HG03066 (cell line): Measurements from ENCODE around the gene PLOD3.
"Not testable (repeated sequence)": the region's sequence is repeated elsewhere in the genome, so short reads cannot be mapped to it uniquely, and the experiment has no call there.

Source experiments
- ATAC-seq: cut with Tn5 transposase; IDR thresholded peaks from one replicate; pipeline ENCODE4 v1.9.1; 2021; ENCODE audit warnings: low read depth; ENCODE audit not compliant: unreplicated experiment

The PLOD3 gene

DNA sequence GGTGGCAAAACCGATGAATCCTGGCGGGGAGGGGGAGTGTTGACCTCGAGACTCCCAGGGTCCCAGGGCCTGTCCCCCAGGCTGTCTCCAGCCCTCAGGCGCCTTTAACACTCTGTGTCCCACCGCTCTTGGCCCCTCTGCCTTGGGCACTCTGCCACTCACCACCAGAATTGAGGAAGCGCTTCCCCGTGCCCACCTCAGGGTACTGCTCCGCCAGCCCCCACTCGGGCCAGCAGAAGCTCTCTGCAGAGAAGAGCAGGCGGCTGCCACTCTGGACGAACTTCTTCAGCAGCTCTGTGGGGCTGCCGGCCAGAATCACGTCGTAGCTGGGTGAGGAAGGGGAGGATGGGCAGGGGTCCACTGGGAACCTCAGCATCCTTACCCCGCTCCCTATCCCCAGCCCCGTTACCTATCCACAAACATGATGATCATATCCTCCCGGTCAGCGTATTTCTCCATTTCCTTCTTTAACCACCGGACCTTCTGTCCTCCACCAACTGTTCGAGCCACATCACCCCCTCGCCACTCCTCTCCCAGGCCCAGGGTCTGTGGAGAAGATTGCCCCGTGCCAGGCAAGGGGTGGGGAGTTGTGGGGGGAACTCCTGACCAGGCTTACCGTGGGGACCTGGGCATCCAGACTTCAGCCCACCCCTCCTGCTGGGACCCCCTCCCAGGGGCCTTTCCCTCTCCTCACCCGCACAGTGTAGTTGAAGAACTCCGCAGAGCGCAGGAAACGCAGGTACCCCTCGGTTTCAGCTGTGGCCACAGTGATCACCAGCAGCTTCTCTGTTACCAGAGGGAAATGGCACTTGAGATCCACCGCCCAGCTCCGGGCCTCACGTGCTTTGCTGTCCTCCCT is 1.2 kb downstream of the PLOD3 start:
- no peak for ATAC-seq

GRCh38 chr7:101212014-101212413 is 5.4 kb downstream of the PLOD3 start:
- no peak for ATAC-seq

DNA sequence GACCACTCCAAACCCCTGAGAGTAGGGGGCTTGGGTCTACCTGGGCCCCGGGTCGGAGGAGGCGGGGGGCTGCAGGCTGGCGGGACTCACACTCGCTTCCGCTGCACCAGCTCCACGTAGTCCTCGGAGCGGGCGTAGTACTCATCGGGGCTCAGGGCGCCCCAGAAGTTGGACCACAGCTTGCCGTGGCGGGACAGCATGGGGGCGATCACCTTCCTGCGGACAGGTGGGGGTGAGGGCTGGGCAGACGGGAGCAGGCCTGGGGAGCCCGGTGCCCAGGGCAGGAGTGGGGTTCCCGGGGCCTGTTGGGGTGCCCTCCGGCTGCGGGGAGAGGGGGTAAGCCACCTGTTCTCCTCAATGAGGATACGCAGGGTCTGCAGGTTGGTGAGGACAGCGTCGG is 5.9 kb downstream of the PLOD3 start:
- ATAC-seq, result no peak

- no peak for ATAC-seq
Measured at GRCh38 chr7:101210143-101210542, 7.2 kb downstream of the PLOD3 start.

- no peak for ATAC-seq
Measured at GRCh38 chr7:101208794-101209193, 8.6 kb downstream of the PLOD3 start.

DNA sequence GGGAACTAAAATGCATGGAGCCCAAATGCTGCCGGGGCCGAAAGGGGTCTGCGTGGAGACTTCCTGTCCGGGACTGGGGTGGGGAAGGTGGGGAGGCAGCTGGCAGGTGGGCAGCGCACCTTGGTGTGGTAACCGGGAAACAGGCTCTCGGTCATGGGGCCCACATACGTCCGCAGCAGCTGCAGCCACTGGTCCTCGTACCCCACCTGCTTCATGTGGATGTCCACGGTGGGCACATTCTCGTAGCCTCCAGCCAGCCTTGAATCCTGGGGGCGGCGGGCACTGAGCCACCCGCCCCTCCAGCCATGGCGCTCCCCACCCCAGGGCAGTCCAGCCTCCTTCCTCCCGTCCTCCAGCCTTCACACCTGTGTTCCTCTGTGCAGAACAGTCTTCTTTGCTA is 9.9 kb downstream of the PLOD3 start:
- ATAC-seq, result no peak

GRCh38 chr7:101206665-101207042 is 10.7 kb downstream of the PLOD3 start:
- no peak for ATAC-seq

DNA sequence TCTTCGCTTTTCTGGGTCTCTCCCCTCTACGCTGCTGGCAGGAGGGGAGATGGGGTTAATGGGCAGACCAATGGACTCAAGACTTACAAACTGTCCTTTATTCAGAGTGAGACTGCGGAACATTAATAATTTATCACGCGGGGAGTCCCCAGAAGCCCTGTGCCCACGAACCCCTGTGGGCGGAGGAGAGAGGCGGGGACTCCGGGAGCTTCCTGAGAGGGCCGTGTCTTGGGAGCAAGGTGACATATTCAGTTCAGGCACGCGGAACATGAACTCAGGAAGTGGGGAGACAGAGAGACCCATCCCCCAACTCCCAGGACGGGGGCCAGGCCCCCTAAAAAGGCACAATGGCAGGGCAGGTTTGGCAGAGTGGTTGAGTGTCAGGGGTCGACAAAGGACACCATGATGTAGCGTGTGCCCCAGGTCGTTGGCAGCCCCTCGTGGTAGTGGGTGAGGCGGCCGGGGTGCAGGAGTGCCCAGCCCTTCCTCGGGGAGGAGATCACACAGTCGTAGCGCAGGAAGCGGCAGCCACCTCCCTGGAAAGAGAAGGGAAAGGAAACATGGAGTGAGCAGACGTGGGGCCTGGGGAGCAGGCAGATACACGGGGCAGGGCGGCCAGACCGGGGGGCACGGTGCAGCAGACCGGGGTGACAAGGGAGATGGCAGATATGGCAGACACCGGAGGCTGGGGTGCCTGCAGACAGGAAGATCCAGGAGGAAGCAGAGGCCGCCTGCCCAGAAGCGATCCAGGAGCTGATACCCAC is 11.3 kb downstream of the PLOD3 start:
- ATAC-seq, result no peak

GRCh38 chr7:101203740-101204738 is 13.3 kb downstream of the PLOD3 start:
- not testable (repeated sequence) for ATAC-seq

DNA sequence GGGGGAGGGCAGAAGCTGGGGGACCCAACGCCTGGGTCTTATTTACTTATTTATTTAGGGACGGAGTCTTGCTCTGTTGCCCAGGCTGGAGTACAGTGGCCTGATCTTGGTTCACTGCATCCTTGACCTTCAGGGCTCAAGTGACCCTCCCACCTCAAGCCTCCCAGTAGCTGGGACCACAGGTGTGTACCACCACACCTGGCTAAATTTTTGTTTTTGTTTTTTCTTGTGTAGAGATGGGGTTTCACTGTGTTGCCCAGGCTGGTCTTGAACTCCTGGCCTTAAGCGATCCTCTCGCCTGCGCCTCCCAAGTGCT is 14.8 kb downstream of the PLOD3 start:
- no peak for ATAC-seq

DNA sequence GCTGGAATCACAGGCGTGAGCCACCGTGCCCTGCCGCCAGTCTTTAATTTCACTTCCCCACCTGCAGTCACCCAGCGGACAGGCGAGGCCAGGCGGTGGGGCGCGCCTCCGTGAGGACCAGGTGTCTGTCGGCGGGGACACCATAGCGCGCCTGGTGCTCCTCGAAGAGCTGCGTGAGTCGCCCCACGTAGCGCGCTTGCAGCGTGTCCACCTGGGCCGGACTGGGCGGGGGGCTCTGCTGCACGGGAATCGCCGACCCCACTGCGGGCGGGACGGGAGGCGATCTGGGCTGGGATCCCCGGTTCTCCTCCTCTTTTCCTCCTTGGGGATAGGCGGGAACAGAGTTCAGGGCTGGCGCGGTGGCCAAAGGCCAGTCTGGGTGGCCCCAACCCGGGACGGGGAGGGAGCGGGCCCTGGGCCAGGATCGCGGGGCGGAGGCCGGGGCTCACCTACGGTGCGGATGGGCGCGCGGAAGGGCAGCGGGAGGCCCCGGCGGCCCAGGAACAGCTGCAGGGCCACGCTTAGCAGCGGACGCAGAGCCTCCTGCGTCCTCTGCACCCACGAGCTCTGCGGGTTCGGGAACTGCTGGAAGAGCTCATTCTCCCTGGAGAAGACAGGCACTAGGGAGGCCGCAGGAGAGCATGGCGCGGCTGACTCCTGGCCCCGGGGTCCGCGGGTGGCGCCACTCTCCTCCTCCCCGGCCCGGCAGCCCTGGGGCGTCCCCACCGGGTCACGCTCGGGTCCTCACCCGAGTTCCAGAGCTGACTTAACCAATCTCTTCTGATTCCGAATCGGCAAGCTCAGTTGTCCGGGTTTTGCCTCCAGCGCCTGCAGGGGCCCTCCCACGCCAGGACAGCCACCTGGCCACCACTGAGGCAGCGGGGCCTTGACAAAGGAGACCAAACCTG is 15.4 kb downstream of the PLOD3 start:
- ATAC-seq, result no peak

DNA sequence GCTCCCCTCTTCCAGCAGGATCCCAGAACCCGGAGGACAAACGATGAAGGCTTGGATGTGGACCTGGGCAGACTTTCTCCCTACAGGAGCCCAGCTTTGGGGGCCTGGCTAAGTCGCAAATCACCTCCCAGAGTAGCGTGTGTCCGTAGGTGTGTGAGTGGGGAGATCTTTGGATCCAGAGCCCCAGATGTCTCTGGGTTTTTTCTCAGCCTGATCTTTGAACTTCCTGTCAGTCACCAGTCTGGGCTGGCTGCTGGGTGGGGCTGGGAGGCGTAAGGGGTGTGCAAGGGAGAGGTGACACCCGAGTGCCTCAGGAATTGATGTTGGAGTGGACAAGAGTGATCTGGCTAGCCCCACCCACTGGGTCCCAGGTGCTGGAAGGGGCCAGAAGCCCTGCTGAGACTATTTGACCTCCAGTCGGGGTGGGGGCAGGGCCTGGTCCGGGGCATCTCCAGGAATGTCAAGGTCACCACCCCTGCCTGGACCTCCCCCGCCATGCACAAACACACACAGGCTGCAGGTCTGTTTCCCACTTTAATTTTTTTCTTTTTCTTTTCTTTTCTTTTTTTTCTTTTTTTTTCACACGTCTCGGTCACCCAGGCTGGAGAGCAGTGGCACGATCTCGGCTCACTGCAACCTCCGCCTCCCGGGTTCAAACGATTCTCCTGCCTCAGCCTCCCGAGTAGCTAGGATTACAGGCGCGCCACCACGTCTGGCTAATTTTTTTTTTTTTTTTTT is 16.4 kb downstream of the PLOD3 start, which contains the start of gene MOGAT3:
Gene MOGAT3 (minus strand): TSS at position 175 of the 738 bp plus-strand sequence. CDS start 182 bp downstream, outside the sequence.
- no peak for ATAC-seq

DNA sequence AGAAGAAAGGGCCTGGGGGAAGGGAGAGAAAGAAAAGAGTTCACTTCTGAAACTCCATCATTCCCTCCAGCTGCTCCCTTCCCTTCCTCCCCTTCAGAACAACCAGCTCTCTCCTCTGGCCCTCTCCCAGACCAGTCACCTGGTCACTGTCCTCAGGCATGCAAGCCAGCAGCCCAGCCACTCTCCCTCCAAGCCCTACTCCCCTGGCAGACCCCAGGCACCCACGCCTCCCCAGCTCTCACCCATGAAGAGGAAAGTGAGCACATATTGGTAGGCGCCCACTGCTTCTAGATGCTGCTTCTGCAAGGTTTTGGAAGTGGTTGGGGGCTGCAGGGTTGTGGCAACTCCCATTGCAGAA is 16.9 kb downstream of the PLOD3 start:
- no peak for ATAC-seq

GRCh38 chr7:101199522-101199921 is 17.9 kb downstream of the PLOD3 start:
- not testable (repeated sequence) for ATAC-seq

DNA sequence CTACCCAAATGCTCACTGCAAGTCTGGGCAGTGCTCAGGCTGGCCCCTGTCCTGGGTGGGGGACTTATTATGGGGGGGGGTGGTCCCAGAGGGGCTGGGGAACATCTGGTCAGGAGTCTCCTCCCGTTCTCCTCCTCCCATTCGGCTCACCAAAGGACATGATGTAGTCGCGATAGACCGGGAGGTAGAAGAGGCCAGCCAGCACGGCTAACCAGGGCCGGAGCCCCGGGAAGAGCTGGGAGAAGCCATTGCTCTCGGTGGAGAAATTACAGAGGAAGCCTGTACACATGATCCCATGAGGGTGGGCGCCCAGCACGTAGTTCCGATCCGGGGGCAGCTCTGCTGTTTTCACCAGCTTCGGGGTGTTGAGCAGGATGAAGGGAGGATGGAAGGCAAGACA is 18.9 kb downstream of the PLOD3 start:
- no peak for ATAC-seq

- no peak for ATAC-seq
Measured at GRCh38 chr7:101197991-101198390, 19.4 kb downstream of the PLOD3 start.

GRCh38 chr7:101195884-101196283 is 21.5 kb downstream of the PLOD3 start:
- no peak for ATAC-seq

DNA sequence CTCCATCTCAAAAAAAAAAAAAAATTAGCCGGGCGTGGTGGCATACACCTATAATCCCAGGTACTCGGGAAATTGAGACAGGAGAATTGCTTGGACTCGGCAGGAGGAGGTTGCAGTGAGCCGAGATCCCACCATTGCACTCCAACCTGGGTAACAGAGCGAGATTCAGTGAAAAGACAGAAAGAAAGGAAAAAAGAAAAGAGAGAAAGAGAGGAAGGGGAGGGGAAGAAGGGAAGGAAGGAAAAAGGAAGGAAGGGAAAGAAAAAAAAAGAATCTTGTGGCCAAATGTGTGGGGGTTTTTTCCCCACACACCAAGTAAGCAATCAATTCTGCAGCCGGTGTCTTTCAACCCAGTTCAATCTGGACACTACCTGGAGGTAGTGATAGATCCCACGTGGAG is 28.3 kb downstream of the PLOD3 start:
- no peak for ATAC-seq

- ATAC-seq, result no peak
Measured at GRCh38 chr7:101186844-101187428, 30.4 kb downstream of the PLOD3 start.
